Keratinocyte (primary cell): ENCODE data around the gene DCAF15.

Experiments
- CTCF ChIP-seq, 3 experiments: IDR thresholded peaks in 1 of 3; conservative IDR thresholded peaks in 1 of 3; optimal IDR thresholded peaks in 1 of 3; 2 replicates in 2 of 3; 3 replicates in 1 of 3; pipeline versions ENCODE3 to v1.5.1; 2011; ENCODE audit warnings: low read length in 3 of 3, mild to moderate bottlenecking in 3 of 3, moderate library complexity in 2 of 3, control low read depth in 1 of 3, inconsistent platforms in 1 of 3; ENCODE audit not compliant: insufficient read depth in 2 of 3; ENCODE audit errors: extremely low read depth in 1 of 3
- EZH2 ChIP-seq: IDR thresholded peaks from one replicate; pipeline ENCODE4 v1.6.1; 2012; ENCODE audit warnings: inconsistent platforms, mild to moderate bottlenecking, low read length, moderate library complexity

- TF ChIP-seq CTCF (optimal IDR thresholded peaks at IDR 0.05 in 1 of 3, IDR thresholded peaks at IDR 0.05 in 1 of 3, conservative IDR thresholded peaks at IDR 0.05 in 1 of 3; ENCODE audit: extremely low read depth in 1 of 3, insufficient read depth in 2 of 3, low read length in 3 of 3) (no peak), EZH2 (no peak)
These were observed 31.0 kb downstream of the DCAF15 start for GRCh38 chr19:13983213-13983889.
